T-helper 1 cell (primary cell): ENCODE results near the gene PABPC3.

Experiments
- DNase-seq, 5 donors: peaks; one replicate each; pipeline ENCODE4 v3.0.0-alpha.2; 2012 to 2020
- total RNA-seq, 4 donors: gene quantifications; one replicate each; lab custom pipeline; 2026; lab: John Stamatoyannopoulos, UW

Gene PABPC3
- total RNA-seq, result 0 reads per million in 4 donors

DNA sequence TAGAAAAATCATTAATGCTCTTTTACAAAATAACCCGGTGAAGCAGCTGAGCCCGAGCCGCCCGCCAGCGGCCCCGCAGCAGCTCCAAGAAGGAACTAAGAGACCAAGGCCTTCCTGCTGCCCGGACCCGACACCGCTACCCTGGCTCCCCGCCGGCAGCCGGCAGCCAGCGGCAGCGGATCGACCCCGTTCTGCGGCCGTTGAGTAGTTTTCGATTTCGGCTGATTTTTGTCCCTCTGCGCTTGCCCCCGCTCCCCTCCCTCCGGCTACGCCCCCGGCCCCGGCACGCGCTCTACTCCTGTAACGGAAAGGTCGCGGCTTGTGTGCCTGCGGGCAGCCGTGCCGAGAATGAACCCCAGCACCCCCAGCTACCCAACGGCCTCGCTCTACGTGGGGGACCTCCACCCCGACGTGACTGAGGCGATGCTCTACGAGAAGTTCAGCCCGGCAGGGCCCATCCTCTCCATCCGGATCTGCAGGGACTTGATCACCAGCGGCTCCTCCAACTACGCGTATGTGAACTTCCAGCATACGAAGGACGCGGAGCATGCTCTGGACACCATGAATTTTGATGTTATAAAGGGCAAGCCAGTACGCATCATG is at the start of gene PABPC3:
Gene PABPC3, plus strand, starts transcription at position 286 of the 603 bp plus-strand sequence. Its CDS starts 63 bp downstream, at position 349.
- no peak for DNase-seq

DNA sequence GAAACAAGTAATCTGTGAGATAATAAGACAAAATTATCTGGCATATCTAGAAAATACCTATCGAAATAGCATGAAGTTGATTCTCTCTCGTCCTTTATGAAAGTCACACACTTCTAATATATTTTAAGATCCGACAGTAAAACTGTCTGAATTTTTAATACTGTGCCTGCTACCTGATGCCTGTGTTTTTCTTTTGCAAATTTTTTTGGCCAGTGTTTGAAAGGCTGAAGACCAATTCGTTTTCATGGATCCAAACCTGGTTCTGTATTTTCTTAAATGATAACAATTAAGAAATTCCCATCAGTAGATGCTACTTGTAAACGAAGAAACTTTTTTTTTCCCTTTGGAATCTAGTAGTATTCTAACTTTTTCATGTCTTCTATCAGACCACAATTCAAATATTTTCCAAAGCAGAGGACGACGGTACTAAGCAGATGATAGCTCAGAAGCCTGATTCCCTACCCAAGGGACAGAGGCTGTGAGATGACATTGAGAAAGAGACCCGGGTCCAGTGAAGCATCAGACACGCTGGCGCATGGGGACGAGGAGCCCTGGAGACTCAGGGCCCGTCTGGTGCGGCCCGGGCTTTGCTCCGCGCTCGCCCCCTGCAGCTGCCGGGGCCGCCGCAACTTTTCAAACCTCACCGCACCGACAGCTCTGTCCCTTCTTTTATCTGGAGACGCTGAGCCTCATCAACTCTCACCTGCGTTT is 49.5 kb upstream of the PABPC3 start:
- no peak for DNase-seq

DNA sequence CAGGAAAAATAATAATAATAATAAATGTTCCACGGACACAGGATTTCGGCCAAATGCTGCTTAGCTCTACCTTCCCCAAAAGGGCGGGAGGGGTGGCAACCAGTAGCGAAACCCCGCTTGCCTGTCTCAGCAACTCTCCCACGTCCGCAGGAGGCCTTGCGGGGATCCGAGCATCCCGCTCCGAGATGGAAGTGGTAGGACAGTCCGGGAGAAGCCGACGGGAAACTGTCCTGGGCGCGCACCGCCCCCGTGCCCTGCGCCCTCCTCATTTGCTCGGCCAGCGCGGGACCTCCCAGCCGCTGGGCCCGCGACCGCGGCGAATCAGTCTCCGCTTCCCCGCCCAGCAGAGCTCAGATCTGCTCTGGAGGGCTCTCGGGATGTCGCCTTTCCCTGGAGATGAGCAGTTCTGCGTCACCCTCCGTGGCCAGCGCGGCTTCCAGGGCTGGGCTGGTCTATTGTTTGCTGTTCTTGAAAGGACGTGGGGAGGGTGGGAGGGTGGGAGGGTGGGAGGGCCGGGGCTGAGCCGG is 48.9 kb upstream of the PABPC3 start:
- no peak for DNase-seq

DNA sequence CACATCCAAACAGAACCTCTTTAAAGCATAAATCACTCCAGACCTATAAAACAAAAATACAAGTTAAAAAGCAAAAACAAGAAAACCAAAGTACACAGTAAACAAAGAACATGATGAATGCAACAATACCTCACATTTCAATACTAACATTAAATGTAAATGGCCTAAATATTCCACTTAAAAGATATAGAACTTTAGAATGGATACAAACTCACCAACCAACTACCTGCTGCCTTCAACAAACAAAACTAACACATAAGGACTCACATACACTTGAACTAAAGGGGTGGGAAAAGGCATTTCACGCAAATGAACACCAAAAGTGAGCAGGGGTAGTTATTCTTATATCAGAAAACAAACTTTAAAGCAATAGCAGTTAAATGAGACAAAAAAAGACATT is 44.9 kb upstream of the PABPC3 start:
- DNase-seq, result no peak

DNA sequence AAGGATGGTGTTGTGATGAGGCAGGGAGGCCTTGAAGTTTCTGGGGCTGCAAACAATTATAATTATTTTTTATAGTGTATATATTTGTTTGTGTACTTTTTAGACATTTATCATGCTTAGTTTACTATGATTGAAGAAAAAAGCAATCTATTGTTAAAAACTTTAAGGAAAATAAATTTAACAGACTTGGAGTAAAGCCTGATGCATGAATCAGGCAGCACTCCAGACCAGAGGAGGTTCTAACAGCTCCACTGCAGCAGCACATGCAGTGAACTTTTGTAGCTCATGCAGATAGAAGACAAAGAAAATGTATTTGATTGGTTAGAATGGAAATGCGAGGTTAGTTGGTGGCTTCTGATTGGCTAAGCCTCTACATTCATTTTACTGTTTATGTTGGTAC is 36.8 kb upstream of the PABPC3 start:
- no peak for DNase-seq

DNA sequence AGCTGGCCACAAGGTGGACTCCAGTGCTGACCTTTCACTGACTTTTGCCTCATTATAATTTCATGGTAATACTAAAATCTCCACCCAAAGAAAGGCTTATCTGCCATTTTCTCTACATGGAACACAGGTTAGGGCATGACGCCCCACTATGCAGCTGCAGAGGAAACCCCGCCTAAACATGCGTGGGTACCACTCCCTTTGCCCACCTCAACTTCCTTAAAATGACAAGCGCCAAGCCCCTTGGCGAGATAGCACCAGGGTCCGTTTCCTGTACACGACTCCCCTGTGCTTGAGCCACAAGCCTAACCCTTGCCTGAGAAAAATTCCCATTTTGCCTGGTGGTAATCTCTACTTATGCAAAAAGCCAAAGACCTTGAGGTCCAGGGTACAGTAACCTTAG is 36.0 kb upstream of the PABPC3 start:
- no peak for DNase-seq

DNA sequence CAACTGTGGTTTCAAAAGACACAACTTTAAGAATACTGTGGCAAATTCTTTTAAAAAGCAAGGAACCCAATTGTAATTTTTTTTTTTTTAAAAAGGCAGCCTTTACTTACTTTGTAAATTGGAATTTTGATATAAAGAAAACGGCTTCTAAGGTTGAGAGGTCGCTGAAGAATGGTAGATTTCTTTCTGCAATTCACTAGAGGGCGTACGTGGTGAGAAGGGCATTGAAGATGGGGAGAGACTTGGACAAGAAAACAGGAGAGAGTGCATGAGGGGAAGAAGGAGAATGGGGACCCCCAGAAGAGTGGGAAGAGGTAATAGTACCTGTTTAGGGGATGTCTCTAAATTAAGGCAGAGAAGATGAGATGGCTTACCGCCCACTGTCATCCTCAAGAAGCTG is 33.5 kb upstream of the PABPC3 start:
- no peak for DNase-seq

DNA sequence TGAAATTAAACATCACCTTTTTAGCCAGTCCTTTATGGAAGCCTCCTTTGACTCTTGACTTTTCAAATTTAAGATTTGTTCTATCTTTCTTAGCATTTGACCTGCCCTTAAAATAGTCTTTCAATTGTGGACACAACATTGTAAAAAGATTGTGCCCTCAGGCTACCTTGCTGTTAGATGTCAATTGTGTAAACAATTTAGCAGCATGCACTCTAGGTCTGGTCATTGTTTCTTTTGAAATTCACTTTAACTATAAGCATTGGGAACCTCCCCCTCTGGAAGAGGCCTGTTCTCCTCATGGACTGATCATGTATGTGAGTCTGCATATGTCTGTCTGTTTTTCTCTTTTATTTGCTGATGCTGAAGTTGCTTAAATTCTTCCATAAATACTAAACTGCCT is 31.5 kb upstream of the PABPC3 start:
- no peak for DNase-seq

DNA sequence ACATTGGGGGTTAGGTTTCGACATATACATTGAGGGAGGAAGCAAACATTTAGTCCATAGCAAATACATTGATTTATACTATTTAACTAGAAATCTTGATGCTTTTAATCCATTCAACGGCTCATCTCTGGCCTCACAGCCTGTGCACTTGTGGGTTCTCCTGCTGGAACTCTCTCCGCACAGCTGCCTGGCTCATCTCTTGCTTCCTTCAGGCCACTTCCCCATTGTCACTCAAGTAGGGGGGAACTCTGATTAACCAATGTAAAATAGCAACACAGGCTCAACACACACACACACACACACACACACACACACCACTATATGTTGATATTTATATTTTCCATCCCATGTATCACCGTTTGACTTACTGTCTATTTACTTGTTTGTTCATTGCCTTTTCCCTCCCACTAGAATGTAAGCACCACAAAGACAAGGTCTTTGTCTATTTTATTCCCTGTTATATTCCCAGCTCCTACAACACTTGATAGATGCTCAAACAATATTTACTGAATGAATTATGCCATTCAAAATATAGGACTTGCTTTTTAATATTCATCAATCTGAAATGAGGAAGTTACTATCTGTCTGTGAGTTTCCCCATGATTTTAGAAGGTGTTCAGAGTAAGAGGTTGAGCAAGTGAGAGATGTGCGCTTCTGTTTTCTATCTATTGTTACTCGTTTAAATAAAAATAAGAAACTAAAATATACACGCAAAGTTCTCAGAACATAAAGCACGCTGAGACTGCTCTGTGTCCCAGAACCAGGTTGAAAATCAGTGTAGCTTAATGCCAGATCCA is 29.8 kb upstream of the PABPC3 start:
- DNase-seq, result no peak

DNA sequence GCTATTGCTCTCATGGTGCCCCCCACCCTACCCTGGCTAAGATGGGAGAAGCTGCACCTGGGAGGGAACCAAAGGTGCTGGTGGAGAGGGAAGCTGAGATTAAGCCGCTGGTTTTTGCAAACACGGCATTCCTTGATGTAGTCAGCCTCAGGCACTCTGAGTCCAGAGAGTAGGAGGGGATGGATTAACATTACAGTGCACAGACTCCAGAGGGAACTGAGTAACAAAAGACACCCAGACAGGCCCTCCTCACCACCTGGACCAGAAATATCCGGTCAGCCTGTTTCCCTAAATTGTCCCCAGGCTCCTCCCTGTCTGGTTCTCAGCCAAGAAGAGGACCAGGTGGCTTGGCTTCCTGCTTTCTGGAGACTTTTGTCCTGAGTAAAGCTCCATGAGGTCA is 28.9 kb upstream of the PABPC3 start:
- no peak for DNase-seq

DNA sequence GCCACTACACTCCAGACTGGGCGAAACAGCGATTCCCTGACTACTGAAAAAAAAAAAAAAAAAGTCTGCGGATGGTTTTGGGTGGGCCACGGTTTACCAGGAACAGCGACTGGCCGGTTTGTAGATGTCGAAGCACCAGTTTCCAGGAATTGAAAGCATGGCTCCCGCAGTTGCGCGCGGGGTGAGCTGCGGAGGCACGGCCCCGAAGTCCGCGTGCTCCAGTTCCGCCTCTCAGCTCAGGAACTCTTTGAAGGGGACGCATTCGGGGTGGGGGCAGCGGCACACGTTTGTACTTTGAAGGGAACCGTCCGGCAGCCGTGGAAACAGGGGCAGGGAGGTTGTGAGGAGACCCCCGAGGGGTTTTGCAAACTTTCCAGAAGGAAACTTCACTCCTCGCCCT is 27.1 kb upstream of the PABPC3 start:
- DNase-seq, result no peak

DNA sequence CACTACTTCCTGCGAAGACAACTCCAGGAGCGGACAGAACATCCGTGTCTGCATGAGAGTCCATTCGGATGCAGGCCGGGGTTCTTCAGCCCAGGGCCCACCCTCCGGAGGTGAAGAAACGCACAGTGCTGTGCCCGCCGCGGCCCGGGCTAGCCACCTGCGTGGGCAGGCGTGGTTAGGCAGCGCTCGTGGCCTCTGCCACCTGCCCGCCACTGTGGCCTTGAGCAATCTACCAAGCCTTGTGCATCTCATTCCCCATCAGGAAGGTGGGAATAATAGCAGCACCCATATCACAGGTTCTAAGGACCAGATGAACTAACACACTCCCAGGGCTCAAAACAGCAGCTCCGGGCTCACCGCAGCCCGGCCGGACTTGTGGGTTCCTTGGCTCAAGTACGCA is 26.7 kb upstream of the PABPC3 start:
- no peak for DNase-seq

DNA sequence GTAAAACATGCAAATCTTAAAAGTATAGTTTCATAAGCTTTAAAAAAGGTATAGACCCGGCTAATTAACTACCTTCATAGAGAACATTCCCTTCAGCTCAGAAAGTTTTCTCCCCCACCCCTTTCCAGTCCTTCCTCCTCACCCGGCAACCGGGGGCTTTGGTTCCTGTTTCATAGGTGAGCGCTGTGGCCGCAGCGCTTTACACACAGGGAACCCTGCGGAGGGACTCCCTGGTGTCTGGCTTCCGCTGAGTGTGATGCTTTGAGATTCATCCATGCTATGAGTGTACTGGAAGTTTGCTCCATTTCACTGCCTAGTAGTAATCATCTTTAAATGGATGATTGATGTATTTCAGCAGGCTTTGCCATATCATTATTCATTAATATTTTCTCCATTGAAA is 26.0 kb upstream of the PABPC3 start:
- DNase-seq, result no peak

DNA sequence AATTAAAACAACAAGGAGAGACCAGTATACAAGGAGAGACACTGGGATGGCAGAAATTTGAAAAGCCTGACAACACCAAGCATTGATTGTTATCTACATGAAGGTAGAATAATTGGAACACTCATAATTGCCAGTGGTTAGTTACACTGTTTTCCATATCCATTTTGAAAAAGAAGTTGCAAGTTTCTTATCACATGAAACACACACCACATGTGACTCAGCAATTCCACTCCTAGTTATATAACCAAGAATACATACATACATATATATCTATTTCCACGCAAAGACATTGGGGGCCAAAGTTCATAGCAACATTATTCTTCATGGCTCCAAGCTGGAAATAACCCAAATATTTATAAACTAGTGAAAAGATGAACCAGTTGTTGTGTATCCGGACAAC is 15.2 kb upstream of the PABPC3 start:
- DNase-seq, result no peak

DNA sequence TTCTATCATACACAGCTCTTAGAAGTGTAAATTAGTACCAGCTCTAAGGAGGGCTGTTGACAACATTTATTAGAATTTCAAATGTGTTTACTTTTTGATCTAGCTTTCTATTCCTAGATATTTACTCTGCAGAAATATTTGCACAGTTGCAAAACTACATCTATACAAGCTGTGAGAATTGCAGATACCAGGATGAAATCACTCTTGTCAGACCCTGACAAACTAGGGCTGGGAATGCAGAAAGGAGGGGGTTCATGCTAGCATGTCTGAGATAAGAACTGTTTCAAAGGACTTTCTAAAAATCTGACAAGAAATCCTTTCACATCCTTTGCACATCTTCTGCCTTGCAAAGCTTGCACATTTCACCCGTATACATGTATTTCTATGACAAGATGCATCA is 11.8 kb upstream of the PABPC3 start:
- DNase-seq, result no peak

DNA sequence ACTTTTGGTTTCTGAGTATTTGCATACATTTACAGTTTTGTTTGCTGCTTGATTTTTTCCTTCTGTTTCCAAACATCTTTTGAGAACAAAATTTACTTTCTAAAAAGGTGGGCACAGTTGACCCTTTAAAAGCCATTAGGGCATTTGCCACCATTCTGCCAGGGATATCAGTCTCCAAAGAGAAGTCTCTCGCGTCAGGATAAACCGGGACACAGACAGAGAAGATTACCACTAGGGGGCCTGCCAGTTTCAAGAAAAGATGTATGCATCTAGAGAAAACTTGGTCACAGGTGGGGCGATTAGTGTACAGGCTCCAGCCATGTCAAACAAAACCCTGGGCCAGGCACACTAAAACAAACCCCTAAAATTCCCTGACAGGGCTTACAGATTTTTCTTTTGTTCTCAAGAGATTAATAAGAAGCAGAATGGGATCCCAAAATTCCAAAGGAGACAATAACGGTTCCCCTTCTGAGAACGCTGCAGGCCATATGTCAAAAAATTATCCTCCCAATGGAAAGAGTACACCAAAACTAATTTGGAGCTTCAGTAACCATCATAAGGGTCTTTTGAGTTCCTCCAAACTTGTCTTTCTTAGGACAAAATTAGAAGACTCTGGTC is 10.7 kb upstream of the PABPC3 start:
- DNase-seq, result no peak

DNA sequence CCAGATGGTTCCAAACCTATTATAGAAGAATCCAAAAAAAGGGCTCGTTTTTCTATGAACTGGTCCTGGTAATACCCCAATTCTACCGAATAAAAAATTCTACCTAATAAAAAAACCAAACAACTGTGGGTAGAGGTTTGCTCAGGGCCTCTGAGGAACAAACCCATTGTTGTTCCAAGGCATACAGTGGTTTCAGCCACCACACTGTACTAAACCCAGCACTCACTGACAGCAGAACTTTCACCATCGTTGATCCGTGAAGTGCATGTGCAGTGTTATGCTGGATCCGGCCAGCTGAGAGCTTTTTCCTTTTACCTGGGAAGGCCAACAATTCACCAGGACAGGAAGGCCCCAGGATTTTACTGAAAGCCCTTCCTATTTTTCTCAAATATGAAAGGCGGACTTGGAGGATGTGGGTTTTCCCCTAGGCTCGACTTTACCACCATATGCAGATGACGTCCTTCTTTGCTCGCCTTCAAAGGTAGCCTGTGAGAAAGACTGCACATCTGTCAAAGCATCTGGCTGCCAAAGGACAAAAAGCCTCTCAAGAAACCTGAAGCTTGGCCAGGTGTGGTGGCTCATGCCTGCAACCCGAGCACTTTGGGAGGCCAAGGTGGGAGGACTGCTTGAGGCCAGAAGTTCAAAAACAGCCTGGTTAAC is 7.2 kb upstream of the PABPC3 start:
- no peak for DNase-seq

DNA sequence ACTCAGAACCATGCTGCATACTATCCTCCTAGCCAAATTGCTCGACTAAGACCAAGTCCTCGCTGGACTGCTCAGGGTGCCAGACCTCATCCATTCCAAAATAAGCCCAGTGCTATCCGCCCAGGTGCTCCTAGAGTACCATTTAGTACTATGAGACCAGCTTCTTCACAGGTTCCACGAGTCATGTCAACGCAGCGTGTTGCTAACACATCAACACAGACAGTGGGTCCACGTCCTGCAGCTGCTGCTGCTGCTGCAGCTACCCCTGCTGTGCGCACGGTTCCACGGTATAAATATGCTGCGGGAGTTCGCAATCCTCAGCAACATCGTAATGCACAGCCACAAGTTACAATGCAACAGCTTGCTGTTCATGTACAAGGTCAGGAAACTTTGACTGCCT is 1.5 kb downstream of the PABPC3 start:
- DNase-seq, result no peak

DNA sequence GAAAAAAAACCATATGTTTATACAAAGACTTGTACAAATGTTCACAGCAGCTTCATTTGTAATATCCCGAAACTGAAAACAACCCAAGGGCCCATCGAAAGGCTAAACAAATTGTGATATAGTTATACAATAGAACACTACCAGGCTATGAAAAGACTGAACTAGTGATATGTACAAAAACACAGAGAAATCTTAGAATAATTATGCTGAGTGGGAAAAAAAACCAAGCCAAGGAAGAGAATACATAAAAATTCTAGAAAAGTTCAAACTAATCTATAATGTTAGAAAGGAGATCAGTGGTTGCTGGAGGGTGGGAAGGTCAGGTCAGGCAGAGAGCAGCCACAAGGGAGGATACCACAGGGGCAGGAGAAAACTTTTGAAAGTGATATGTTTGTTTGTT is 7.8 kb downstream of the PABPC3 start:
- no peak for DNase-seq

DNA sequence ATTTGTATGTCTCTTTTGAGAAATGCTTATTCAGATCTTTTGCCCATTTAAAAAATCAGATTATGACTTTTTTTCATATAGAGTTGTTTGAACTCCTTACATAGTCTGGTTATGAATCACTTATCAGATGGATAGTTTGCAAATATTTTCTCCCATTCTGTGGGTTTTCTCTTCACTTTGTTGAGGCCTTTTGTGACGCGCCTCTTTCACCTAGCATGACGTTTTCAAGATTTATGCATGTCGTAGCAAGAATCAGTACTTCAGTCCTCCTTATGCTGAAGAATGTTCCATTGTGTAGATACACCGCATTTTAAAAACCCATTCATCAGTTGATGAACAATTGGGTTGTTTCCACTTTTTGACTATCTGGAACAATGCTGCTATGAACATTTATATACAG is 13.4 kb downstream of the PABPC3 start:
- DNase-seq, result no peak

DNA sequence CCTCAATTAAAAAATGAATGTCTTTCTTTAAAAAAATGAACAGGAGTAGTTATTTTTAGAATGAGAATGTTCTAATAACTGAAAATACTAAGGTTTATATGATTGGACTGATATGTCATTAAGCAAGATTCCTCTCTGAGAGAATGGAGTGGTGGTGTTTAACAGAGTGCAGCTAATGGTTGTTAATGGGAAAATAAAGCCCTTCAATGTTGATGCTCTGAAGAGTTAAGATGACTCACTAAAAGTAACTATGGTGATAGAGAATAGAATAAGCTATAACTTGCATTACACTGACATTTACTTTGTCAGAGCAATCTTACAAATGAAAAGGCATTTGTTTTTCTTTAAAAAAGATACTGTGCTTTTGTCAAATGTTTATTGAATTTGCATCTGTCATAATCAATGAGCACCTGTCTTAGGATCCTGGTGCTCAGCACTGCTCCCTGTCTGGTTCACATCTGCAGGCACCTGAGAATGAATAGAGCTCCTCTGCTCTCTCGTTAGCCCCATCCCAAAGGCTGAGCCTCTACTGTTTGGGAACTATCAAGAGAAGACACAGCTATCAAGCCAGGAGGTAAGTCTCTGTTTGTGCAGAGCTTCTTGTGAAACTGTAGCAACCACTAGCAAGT is 15.1 kb downstream of the PABPC3 start:
- no peak for DNase-seq

DNA sequence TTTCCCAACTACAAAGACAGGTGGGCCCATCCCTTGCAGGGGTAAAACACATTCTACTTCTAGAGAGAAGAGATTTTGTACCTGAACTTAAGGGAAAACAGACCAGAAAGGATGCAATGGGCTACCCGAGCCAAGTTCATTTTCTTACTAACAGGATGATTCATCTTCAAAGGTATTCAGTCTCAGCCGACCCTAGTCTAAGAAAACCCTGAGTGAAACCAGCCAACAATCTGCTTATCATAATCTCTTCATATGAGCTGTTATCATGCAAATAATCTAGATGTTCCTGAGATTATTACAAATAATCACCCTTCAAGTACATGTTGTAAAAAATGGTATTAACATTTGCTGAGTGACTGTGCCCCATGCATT is 15.6 kb downstream of the PABPC3 start:
- DNase-seq, result no peak
